Measurements from ENCODE around the gene ZNF581. TPM values are rescaled to one million over a fixed set of nuclear protein-coding genes. Genes with fewer than 3 reads are reported as not detected.

The ZNF581 gene
- total and polyA plus RNA-seq, 11 donors, result 4.7 to 12.7 (median 7.2) TPM

GRCh38 chr19:55599842-55600661, 43.4 kb upstream of the ZNF581 start, which contains the start of gene ZNF524:
Gene ZNF524, plus strand, starts transcription at chr19:55600288. Its CDS starts 1,825 bp downstream, at chr19:55602113.
- no peaks in the 10 kb centered on the region for H3K9me3 ChIP-seq
- DNase-seq (peak; percentile 89 to 93 (median 90)), ATAC-seq (peak; percentile 63 to 74 (median 66))
- no peaks in the 10 kb centered on the region for H3K27me3 ChIP-seq
- peaks cover 3 to 30% (median 17%) of the 10 kb centered on the region in 12 donors for H3K4me1 ChIP-seq
- intact Hi-C loops (cut with DNase I), result loop anchor here in 5 of 10 donors (2.0 to 10.0 kb wide), 7 partner anchors 32 to 455 kb away; partner anchors contain the start of genes SBK3 (in 2 of the 5), BRSK1 (in 1 of the 5), HSPBP1 (in 1 of the 5) and TNNT1 (in 1 of the 5)
- H3K27ac ChIP-seq, result peak within 1 kb of the TSS; percentile 92 to 100 (median 99)
- 0 to 1% (median 0%) methylated on average over 27 to 97 of the region's 97 CpGs for WGBS, 4 donors
- TF ChIP-seq POLR2A (IDR thresholded peaks at IDR 0.05), result no peak
- H3K4me3 ChIP-seq, result peak within 1 kb of the TSS; percentile 62 to 99 (median 86)
- H3K36me3 ChIP-seq, result peaks cover 0 to 33% (median 25%) of the 10 kb centered on the region in 9 donors

GRCh38 chr19:55600662-55601028, 42.8 kb upstream of the ZNF581 start:
- no peak for ATAC-seq
- H3K36me3 ChIP-seq, result peaks cover 0 to 27% (median 19%) of the 10 kb centered on the region in 9 donors
- DNase-seq, result no peak
- H3K9me3 ChIP-seq, result no peaks in the 10 kb centered on the region
- H3K4me1 ChIP-seq, result peaks cover 3 to 30% (median 17%) of the 10 kb centered on the region in 12 donors
- peak overlapping the region; percentile 92 to 100 (median 99) for H3K27ac ChIP-seq
- 6 to 10% (median 8%) methylated on average over 8 to 15 of the region's 15 CpGs for WGBS, 4 donors
- intact Hi-C loops (cut with DNase I), result loop anchor here in 1 of 10 donors (10.0 kb wide), 2 partner anchors 316 to 456 kb away; partner anchors contain the start of genes BRSK1, HSPBP1 and TNNT1
- no peaks in the 10 kb centered on the region for H3K27me3 ChIP-seq
- peak overlapping the region; percentile 62 to 99 (median 86) for H3K4me3 ChIP-seq
- no peak for TF ChIP-seq POLR2A (IDR thresholded peaks at IDR 0.05)
- no peak for TF ChIP-seq CTCF (IDR thresholded peaks at IDR 0.05)

GRCh38 chr19:55601084-55601483, 42.4 kb upstream of the ZNF581 start:
- Histone ChIP-seq H3K27ac (peak overlapping the region; percentile 92 to 100 (median 99)), H3K4me3 (peak overlapping the region; percentile 62 to 99 (median 86)), H3K4me1 (peaks cover 3 to 30% (median 20%) of the 10 kb centered on the region in 12 donors), H3K27me3 (no peaks in the 10 kb centered on the region), H3K36me3 (peaks cover 0 to 23% (median 15%) of the 10 kb centered on the region in 9 donors), H3K9me3 (no peaks in the 10 kb centered on the region)
- TF ChIP-seq POLR2A (IDR thresholded peaks at IDR 0.05), result no peak
- ATAC-seq (no peak), DNase-seq (no peak)
- 64 to 77% (median 72%) methylated on average over 4 of the region's 4 CpGs for WGBS, 4 donors
- intact Hi-C loops (cut with DNase I), result loop anchor here in 1 of 10 donors (10.0 kb wide), 2 partner anchors 316 to 456 kb away; partner anchors contain the start of genes BRSK1, HSPBP1 and TNNT1

- Histone ChIP-seq H3K4me1 (peaks cover 4 to 41% (median 30%) of the 10 kb centered on the region in 12 donors), H3K9me3 (no peaks in the 10 kb centered on the region), H3K4me3 (no peak overlapping the region), H3K27me3 (no peaks in the 10 kb centered on the region), H3K27ac (no peak overlapping the region), H3K36me3 (peaks cover 0 to 15% (median 2%) of the 10 kb centered on the region in 9 donors)
- intact Hi-C loops (cut with DNase I), result loop anchor here in 1 of 10 donors (10.0 kb wide), 2 partner anchors 318 to 458 kb away; partner anchors contain the start of genes BRSK1, HSPBP1 and TNNT1
- no peak for DNase-seq
- 90 to 96% (median 92%) methylated on average over 42 to 60 of the region's 60 CpGs for WGBS, 4 donors
- no peak for ATAC-seq
- TF ChIP-seq CTCF (IDR thresholded peaks at IDR 0.05) (no peak), POLR2A (IDR thresholded peaks at IDR 0.05) (no peak)
Measured at GRCh38 chr19:55602104-55603001, 41.1 kb upstream of the ZNF581 start.

All from heart left ventricle (tissue), 16 donors.